ENCODE results near the gene CENPN.

DNA sequence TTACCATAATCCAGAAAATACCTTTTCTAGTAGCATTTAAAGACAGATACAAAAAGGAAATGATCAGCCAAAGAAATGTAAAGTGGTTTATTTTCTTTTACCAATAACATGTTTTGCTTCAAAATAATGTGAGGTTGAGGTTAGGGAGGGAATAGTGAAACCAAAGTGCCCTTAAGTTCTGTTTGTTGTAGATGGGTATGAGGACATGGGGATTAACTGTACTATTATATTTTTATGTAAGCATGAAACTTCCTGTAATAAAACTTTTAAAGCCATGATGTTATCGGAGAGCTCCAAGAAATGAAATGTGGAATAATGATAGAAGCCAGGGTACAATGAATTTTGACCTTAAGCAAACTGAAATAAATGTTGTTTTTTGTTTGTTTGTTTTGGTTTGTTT lies 60.2 kb downstream of the CENPN start:
- TF ChIP-seq, protein P1, sequence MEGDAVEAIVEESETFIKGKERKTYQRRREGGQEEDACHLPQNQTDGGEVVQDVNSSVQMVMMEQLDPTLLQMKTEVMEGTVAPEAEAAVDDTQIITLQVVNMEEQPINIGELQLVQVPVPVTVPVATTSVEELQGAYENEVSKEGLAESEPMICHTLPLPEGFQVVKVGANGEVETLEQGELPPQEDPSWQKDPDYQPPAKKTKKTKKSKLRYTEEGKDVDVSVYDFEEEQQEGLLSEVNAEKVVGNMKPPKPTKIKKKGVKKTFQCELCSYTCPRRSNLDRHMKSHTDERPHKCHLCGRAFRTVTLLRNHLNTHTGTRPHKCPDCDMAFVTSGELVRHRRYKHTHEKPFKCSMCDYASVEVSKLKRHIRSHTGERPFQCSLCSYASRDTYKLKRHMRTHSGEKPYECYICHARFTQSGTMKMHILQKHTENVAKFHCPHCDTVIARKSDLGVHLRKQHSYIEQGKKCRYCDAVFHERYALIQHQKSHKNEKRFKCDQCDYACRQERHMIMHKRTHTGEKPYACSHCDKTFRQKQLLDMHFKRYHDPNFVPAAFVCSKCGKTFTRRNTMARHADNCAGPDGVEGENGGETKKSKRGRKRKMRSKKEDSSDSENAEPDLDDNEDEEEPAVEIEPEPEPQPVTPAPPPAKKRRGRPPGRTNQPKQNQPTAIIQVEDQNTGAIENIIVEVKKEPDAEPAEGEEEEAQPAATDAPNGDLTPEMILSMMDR (IDR thresholded peaks at IDR 0.05), result no peak
- TF ChIP-seq POLR2A (IDR thresholded peaks at IDR 0.05), result no peak
